ENCODE measurements around the gene DGAT2L6.
"Not testable (repeated sequence)": the region's sequence is repeated elsewhere in the genome, so short reads cannot be mapped to it uniquely, and the experiment has no call there.

Gene DGAT2L6

GRCh38 chrX:70183091-70183490 is 5.8 kb downstream of the DGAT2L6 start:
- no peak overlapping the region for H3K27ac ChIP-seq (ENCODE audit: poor library complexity, severe bottlenecking)
- peak; percentile 64 for ATAC-seq (ENCODE audit: low read depth)
- no peaks in the 10 kb centered on the region for H3K27me3 ChIP-seq (ENCODE audit: insufficient read depth, poor library complexity, severe bottlenecking)
- no peaks in the 10 kb centered on the region for H3K9me3 ChIP-seq (ENCODE audit: severe bottlenecking)
- no peak for TF ChIP-seq CTCF (IDR thresholded peaks at IDR 0.05; ENCODE audit: poor library complexity, severe bottlenecking)
- H3K4me3 ChIP-seq (ENCODE audit: severe bottlenecking), result no peak overlapping the region
- H3K4me1 ChIP-seq (ENCODE audit: insufficient read depth, poor library complexity, severe bottlenecking), result no peaks in the 10 kb centered on the region
- no peak for DNase-seq (ENCODE audit: low spot score)
- H3K36me3 ChIP-seq (ENCODE audit: low read depth), result no peaks in the 10 kb centered on the region

GRCh38 chrX:70190225-70190624 is 12.9 kb downstream of the DGAT2L6 start:
- ATAC-seq (ENCODE audit: low read depth), result no peak

GRCh38 chrX:70196961-70197720 is 19.9 kb downstream of the DGAT2L6 start:
- Histone ChIP-seq H3K9me3 (ENCODE audit: severe bottlenecking) (no peaks in the 10 kb centered on the region), H3K27me3 (ENCODE audit: insufficient read depth, poor library complexity, severe bottlenecking) (no peaks in the 10 kb centered on the region), H3K36me3 (ENCODE audit: low read depth) (no peaks in the 10 kb centered on the region), H3K4me1 (ENCODE audit: insufficient read depth, poor library complexity, severe bottlenecking) (no peaks in the 10 kb centered on the region), H3K4me3 (ENCODE audit: severe bottlenecking) (no peak overlapping the region), H3K27ac (ENCODE audit: poor library complexity, severe bottlenecking) (no peak overlapping the region)
- no peak for DNase-seq (ENCODE audit: low spot score)
- peak; percentile 68 for TF ChIP-seq CTCF (IDR thresholded peaks at IDR 0.05; ENCODE audit: poor library complexity, severe bottlenecking)
- ATAC-seq (ENCODE audit: low read depth), result peak; percentile 74

More at GRCh38 chrX:70190225-70190624, 12.9 kb downstream of the DGAT2L6 start:
- Histone ChIP-seq H3K4me3 (ENCODE audit: severe bottlenecking) (no peak overlapping the region), H3K9me3 (ENCODE audit: severe bottlenecking) (no peaks in the 10 kb centered on the region), H3K27me3 (ENCODE audit: insufficient read depth, poor library complexity, severe bottlenecking) (no peaks in the 10 kb centered on the region), H3K27ac (ENCODE audit: poor library complexity, severe bottlenecking) (no peak overlapping the region), H3K36me3 (ENCODE audit: low read depth) (no peaks in the 10 kb centered on the region), H3K4me1 (ENCODE audit: insufficient read depth, poor library complexity, severe bottlenecking) (no peaks in the 10 kb centered on the region)
- no peak for TF ChIP-seq CTCF (IDR thresholded peaks at IDR 0.05; ENCODE audit: poor library complexity, severe bottlenecking)
- no peak for DNase-seq (ENCODE audit: low spot score)

GRCh38 chrX:70201732-70202131 is 24.4 kb downstream of the DGAT2L6 start:
- Histone ChIP-seq H3K36me3 (ENCODE audit: low read depth) (no peaks in the 10 kb centered on the region), H3K27me3 (ENCODE audit: insufficient read depth, poor library complexity, severe bottlenecking) (no peaks in the 10 kb centered on the region), H3K27ac (ENCODE audit: poor library complexity, severe bottlenecking) (no peak overlapping the region), H3K4me1 (ENCODE audit: insufficient read depth, poor library complexity, severe bottlenecking) (no peaks in the 10 kb centered on the region), H3K4me3 (ENCODE audit: severe bottlenecking) (no peak overlapping the region), H3K9me3 (ENCODE audit: severe bottlenecking) (no peaks in the 10 kb centered on the region)
- ATAC-seq (ENCODE audit: low read depth) (no peak), DNase-seq (ENCODE audit: low spot score) (no peak)
- no peak for TF ChIP-seq CTCF (IDR thresholded peaks at IDR 0.05; ENCODE audit: poor library complexity, severe bottlenecking)

GRCh38 chrX:70208479-70208878 is 31.2 kb downstream of the DGAT2L6 start:
- DNase-seq (ENCODE audit: low spot score), result no peak
- ATAC-seq (ENCODE audit: low read depth), result no peak
- Histone ChIP-seq H3K36me3 (ENCODE audit: low read depth) (no peaks in the 10 kb centered on the region), H3K27ac (ENCODE audit: poor library complexity, severe bottlenecking) (no peak overlapping the region), H3K9me3 (ENCODE audit: severe bottlenecking) (no peaks in the 10 kb centered on the region), H3K4me1 (ENCODE audit: insufficient read depth, poor library complexity, severe bottlenecking) (no peaks in the 10 kb centered on the region), H3K4me3 (ENCODE audit: severe bottlenecking) (no peak overlapping the region), H3K27me3 (ENCODE audit: insufficient read depth, poor library complexity, severe bottlenecking) (no peaks in the 10 kb centered on the region)
- no peak for TF ChIP-seq CTCF (IDR thresholded peaks at IDR 0.05; ENCODE audit: poor library complexity, severe bottlenecking)

GRCh38 chrX:70209570-70209969 is 32.3 kb downstream of the DGAT2L6 start:
- H3K4me1 ChIP-seq (ENCODE audit: insufficient read depth, poor library complexity, severe bottlenecking); H3K27ac ChIP-seq (ENCODE audit: poor library complexity, severe bottlenecking); H3K36me3 ChIP-seq (ENCODE audit: low read depth); H3K27me3 ChIP-seq (ENCODE audit: insufficient read depth, poor library complexity, severe bottlenecking); ATAC-seq (ENCODE audit: low read depth); H3K4me3 ChIP-seq (ENCODE audit: severe bottlenecking); DNase-seq (ENCODE audit: low spot score); H3K9me3 ChIP-seq (ENCODE audit: severe bottlenecking): not testable (repeated sequence)
